GM12878 (cell line): ENCODE measurements around the gene MAVS. TPM values are rescaled to one million over a fixed set of nuclear protein-coding genes. Genes with fewer than 3 reads are reported as not detected.

ENCODE experiments used
- ATAC-seq: fragments of 200-7000 bp; cut with Tn5 transposase; 3 replicates; pipeline ENCODE4 v1.9.1; 2020; ENCODE audit warnings: mild to moderate bottlenecking, moderate library complexity
- BruUV-seq: library from RNA; stranded (reverse); fragments of 400-500 nt; replicated peaks from 2 replicates; lab custom pipeline; 2021; lab: Mats Ljungman, UMichigan
- CTCF ChIA-PET: fragments of 300-600 bp; sonication (Branson Sonifier 250); formaldehyde crosslinking; extraction: SDS; loops from one replicate; lab custom pipeline; 2021; ENCODE audit warnings: inconsistent platforms; lab: Yijun Ruan, JAX
- POLR2A ChIA-PET: fragments of 350-600 bp; formaldehyde crosslinking; extraction: SDS; loops from one replicate; lab custom pipeline; 2021; ENCODE audit warnings: inconsistent platforms; lab: Charles Lee
- RAD21 ChIA-PET: fragments of 300-600 bp; sonication (Branson Sonifier 250); formaldehyde crosslinking; loops from one replicate; lab custom pipeline; 2023; ENCODE audit warnings: antibody characterized with exemption; ENCODE audit not compliant: unreplicated experiment; lab: Charles Lee
- SMC1A ChIA-PET: fragments of 300-600 bp; sonication (Branson Sonifier 250); formaldehyde crosslinking; loops from one replicate; lab custom pipeline; 2023; ENCODE audit not compliant: unreplicated experiment, uncharacterized antibody; lab: Charles Lee
- DNase-seq: peaks from one replicate; pipeline ENCODE4 v3.0.0-alpha.2; 2011; ENCODE audit warnings: low read depth, low spot score
- FAIRE-seq: peaks from 3 replicates; lab custom pipeline; 2011; peaks lifted over from hg19 to GRCh38; lab: Jason Lieb, UNC
- H2AFZ ChIP-seq: 2 replicates; pipeline ENCODE4 v1.6.0; 2011; ENCODE audit warnings: low read depth, low read length, control low read depth; ENCODE audit not compliant: control insufficient read depth
- H3K27ac ChIP-seq: 2 replicates; pipeline ENCODE4 v1.5.1; 2011; ENCODE audit warnings: control low read depth; ENCODE audit not compliant: control insufficient read depth, insufficient read depth
- H3K27me3 ChIP-seq, 2 experiments: replicated peaks in 1 of 2; 2 replicates each; pipeline versions ENCODE4 v1.6.0 to v1.6.1; 2011; ENCODE audit warnings: low read length in 1 of 2; ENCODE audit not compliant: control insufficient read depth in 2 of 2, insufficient read depth in 2 of 2
- H3K36me3 ChIP-seq, 2 experiments: 2 replicates each; pipeline ENCODE4 v1.5.1; 2011; ENCODE audit warnings: low read length in 1 of 2; ENCODE audit not compliant: control insufficient read depth in 2 of 2, insufficient read depth in 2 of 2
- H3K4me1 ChIP-seq: 2 replicates; pipeline ENCODE4 v1.6.1; 2011; ENCODE audit warnings: mild to moderate bottlenecking, low read length, moderate library complexity, mixed read lengths; ENCODE audit not compliant: control insufficient read depth, insufficient read depth
- H3K4me2 ChIP-seq: 2 replicates; pipeline ENCODE4 v1.6.0; 2011; ENCODE audit warnings: control low read depth; ENCODE audit not compliant: control insufficient read depth, insufficient read depth
- H3K4me3 ChIP-seq: fragments of 200-600 bp; sonication (generic); 2 replicates; pipeline ENCODE4 v1.5.1; 2016
- H3K79me2 ChIP-seq: 2 replicates; pipeline ENCODE4 v1.6.0; 2011; ENCODE audit warnings: low read length; ENCODE audit not compliant: control insufficient read depth, insufficient read depth
- H3K9ac ChIP-seq: 2 replicates; pipeline ENCODE4 v1.8.0; 2011; ENCODE audit warnings: low read length, control low read depth, mixed read lengths; ENCODE audit not compliant: control insufficient read depth, insufficient read depth
- H3K9me3 ChIP-seq: replicated peaks from 3 replicates; pipeline ENCODE4 v1.5.1; 2011; ENCODE audit warnings: mild to moderate bottlenecking, low read length; ENCODE audit not compliant: control insufficient read depth, insufficient read depth
- H4K20me1 ChIP-seq: 2 replicates; pipeline ENCODE4 v1.6.0; 2011; ENCODE audit not compliant: control insufficient read depth, insufficient read depth
- DPF2 ChIP-seq: fragments of 450-650 bp; IDR thresholded peaks from 2 replicates; pipeline ENCODE4 v1.6.1; 2017; ENCODE audit warnings: mild to moderate bottlenecking
- NR2F1 ChIP-seq: fragments of 450-650 bp; conservative IDR thresholded peaks from 2 replicates; pipeline ENCODE4 v1.6.1; 2017; ENCODE audit warnings: mild to moderate bottlenecking
- RCOR1 ChIP-seq: conservative IDR thresholded peaks from 2 replicates; pipeline ENCODE4 v1.6.1; 2012; ENCODE audit warnings: low read depth, low read length, improper control_type of control experiment
- YBX1 ChIP-seq: fragments of 450-650 bp; IDR thresholded peaks from 2 replicates; pipeline ENCODE4 v1.6.1; 2016; ENCODE audit warnings: antibody characterized with exemption
- ZBED1 ChIP-seq: IDR thresholded peaks from 2 replicates; pipeline ENCODE4 v1.6.1; 2016; ENCODE audit warnings: borderline replicate concordance
- WGBS: methylation state at CpG from one replicate; pipeline ENCODE4 v1.1.6; 2016; ENCODE audit warnings: low lambda C conversion rate; ENCODE audit not compliant: insufficient replicate concordance, insufficient coverage; ENCODE audit errors: missing lambda C conversion rate; 5-methylcytosine and 5-hydroxymethylcytosine counted together
- in situ Hi-C: fragments of 300-500 bp; cut with MboI; formaldehyde crosslinking; loops from 9 replicates; pipeline ENCODE4 v1.14.3; 2018; ENCODE audit warnings: mixed read lengths
- intact Hi-C: fragments of 100-400 bp; cut with micrococcal nuclease; formaldehyde crosslinking; loops from one replicate; pipeline ENCODE4 v1.14.2; 2022; ENCODE audit not compliant: unreplicated experiment
- polyA plus RNA-seq, 11 experiments: library from polyadenylated mRNA; depleted of rRNA in 4 of 11; unstranded in 6 of 11; stranded (reverse) in 5 of 11; fragments of >200 nt; fragmentation: Nextera tagmentation in 4 of 11; fragmentation: Illumina TruSeq in 1 of 11; extraction: Ambion mirVana in 4 of 11; extraction: Trizol in 1 of 11; gene quantifications; 1 replicate in 1 of 11; 2 replicates in 10 of 11; pipeline versions ENCODE4 v1.2.1 to v1.2.3, GENCODE V29; 2011 to 2016; ENCODE audit warnings: inconsistent platforms in 2 of 11, missing spikeins in 2 of 11, low read depth in 1 of 11
- total RNA-seq, 4 experiments: library from RNA; depleted of rRNA in 3 of 4; stranded (reverse); fragments of >200 nt in 3 of 4; fragmentation: Illumina TruSeq in 1 of 4; extraction: Trizol in 1 of 4; gene quantifications; 2 replicates each; pipeline versions ENCODE4 v1.2.1 to v1.2.3, GENCODE V29; 2013 to 2021

The MAVS gene
- total and polyA plus RNA-seq, 10 of the 15 experiments (the other 5 are each of a cell fraction or from before 2014, with no cell fraction given), result 1.6 to 25.2 (median 12.6) TPM

- RAD21 ChIA-PET, result no interaction called here
- Histone ChIP-seq H4K20me1 (no peaks in the 10 kb centered on the region), H3K27me3 (no peaks in the 10 kb centered on the region), H3K79me2 (no peaks in the 10 kb centered on the region), H2AFZ (no peak overlapping the region), H3K27ac (no peak overlapping the region), H3K9me3 (no peaks in the 10 kb centered on the region), H3K9ac (no peak overlapping the region), H3K4me2 (no peak overlapping the region), H3K4me3 (no peak overlapping the region), H3K4me1 (no peaks in the 10 kb centered on the region), H3K36me3 (peaks cover 0 to 5% of the 10 kb centered on the region in 2 experiments; a peak in 2 of 4 replicates)
- SMC1A ChIA-PET, result interaction anchor here (1.2 kb wide), 1 partner anchor 15 kb away, joined by 3 read pairs; no protein-coding TSS in a partner anchor
- no peak for FAIRE-seq
- WGBS, result 99% methylated on average over 4 of the region's 4 CpGs
- no peak for DNase-seq
- in situ Hi-C loops, result no loop called here
- CTCF ChIA-PET, result interaction anchor here (0.9 to 2.2 kb wide), 2 partner anchors 8 to 17 kb away, joined by 3 to 7 read pairs; no protein-coding TSS in a partner anchor
- no peak for ATAC-seq
- BruUV-seq, result no TSS peak
- intact Hi-C loops, result no loop called here
- POLR2A ChIA-PET, result no interaction called here
- TF ChIP-seq NR2F1 (no peak), DPF2 (no peak)
Measured at GRCh38 chr20:3871550-3872265, 25.1 kb downstream of the MAVS start.

- no peak for TF ChIP-seq RCOR1
- TF ChIP-seq ZBED1, result no peak
- TF ChIP-seq YBX1, result no peak
- H3K4me1 ChIP-seq, result no peaks in the 10 kb centered on the region
- SMC1A ChIA-PET, result no interaction called here
- intact Hi-C loops (no loop called here), in situ Hi-C loops (no loop called here)
- no peak overlapping the region for H3K4me2 ChIP-seq
- H3K9me3 ChIP-seq, result no peaks in the 10 kb centered on the region
- H3K27me3 ChIP-seq, result no peaks in the 10 kb centered on the region
- H3K9ac ChIP-seq, result no peak overlapping the region
- no peak for ATAC-seq
- H3K36me3 ChIP-seq, result no peaks in the 10 kb centered on the region; a peak in 2 of 4 replicates
- no peaks in the 10 kb centered on the region for H3K79me2 ChIP-seq
- FAIRE-seq, result no peak
- no peak overlapping the region for H3K27ac ChIP-seq
- no peak overlapping the region for H3K4me3 ChIP-seq
- 97% methylated on average over 5 of the region's 5 CpGs for WGBS
- POLR2A ChIA-PET, result no interaction called here
- CTCF ChIA-PET, result no interaction called here
- no peak for DNase-seq
- no peak overlapping the region for H2AFZ ChIP-seq
- no peaks in the 10 kb centered on the region for H4K20me1 ChIP-seq
- no TSS peak for BruUV-seq
- RAD21 ChIA-PET, result no interaction called here
Measured at GRCh38 chr20:3873507-3873906, 26.9 kb downstream of the MAVS start.
